ENCODE results near the gene LRRC53.

The LRRC53 gene

GRCh38 chr1:74429580-74429979 lies 82.8 kb downstream of the LRRC53 start:
- DNase-seq, result no peak

DNA sequence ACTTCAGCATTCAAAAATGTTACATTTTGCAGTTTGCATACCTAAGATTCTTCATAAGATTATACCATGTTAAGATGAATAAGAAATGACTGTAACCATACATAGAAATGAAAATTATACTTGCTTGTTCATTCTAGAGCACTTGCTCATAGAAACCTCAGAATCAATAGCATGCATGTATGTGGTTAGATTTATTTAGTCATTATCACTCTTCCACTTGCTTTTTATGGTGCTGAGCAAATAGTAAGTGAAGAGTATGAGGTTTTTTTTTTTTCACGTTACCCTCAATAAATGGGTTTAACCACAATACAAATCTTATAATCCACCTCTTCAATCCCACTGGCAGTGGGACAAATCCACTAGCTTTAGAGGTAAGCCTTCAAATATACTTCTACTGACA lies 84.7 kb downstream of the LRRC53 start:
- no peak for DNase-seq

- no peak for DNase-seq
These were observed 86.0 kb downstream of the LRRC53 start for GRCh38 chr1:74426208-74426937.

DNA sequence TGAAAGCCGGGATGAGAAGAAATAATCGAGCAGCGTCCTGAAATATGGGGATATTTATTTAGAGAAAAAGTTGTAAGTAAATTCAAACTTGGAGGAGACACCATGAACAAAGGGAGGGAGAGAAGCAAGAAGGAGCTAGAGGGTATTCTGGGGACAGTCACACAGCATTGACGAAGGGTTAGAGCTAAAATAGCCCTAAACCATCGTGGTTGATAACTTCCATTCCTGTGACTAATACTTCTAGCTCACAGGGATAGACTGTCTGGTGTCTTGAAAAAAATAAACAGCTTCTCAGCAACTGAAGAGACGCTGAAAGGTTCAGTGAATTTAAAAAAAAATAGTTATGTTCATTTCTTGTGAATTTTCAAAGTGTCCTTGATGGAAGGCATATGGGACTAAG lies 86.7 kb downstream of the LRRC53 start:
- no peak for DNase-seq

- DNase-seq, result no peak
These were observed 88.9 kb downstream of the LRRC53 start for GRCh38 chr1:74423471-74423870.

DNA sequence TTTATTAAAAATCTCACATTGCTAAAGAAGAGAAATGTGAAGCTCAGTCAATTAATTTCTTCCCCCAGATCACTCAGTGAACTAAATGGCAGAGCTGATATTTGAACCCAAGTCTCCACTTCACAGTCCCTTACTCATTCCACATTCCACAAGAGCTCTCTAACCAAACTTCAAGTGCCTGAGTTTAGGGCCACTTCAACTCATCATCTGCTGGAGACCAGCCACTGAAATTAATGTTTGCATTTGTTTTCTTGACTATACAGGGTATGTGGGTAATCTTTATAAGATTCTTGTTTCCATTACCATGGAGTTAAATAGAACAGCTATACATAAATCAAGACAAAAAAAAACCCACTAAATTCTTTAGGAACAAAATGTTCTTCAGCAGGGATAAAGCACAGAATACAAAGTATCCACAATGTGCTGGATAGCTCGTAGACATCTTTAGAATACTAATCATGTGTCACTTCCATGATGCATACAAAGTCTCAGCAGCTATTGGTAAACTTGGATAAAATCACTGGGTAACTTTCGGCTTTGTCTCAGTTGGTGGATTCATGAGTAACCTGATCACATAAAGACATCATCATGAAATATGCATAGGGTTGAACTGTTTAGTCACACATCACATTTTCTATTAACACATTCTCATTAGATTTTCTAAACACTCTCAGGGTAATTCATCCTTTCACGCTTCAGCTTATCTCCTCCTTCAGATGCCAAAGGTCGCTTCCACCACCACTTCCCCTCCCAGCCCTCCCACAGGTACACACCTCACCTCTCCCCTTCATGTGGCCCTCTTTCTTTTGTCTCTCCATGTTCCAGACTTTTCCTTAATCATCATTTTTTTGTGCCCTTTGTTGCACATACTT lies 89.8 kb downstream of the LRRC53 start:
- no peak for DNase-seq

DNA sequence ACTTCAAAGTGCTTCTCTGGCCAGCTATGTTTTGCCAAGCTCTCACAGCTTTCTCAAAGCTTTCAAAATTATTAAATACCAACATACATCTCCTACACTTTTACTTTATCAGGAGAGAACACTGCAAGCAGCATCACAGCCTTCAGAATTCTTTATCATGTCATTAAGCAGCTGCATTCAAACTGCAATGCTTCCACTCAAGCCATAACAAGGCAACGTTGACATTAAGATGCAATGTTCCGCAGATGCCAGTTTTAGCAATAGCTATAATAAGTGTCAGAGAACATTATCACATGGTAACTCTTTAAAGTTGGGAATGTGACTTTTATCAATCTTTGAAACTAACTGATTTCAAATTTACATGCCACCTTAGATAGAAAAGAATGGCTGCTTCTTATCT lies 91.9 kb downstream of the LRRC53 start:
- DNase-seq, result no peak
